Muscle layer of duodenum (tissue), 2 donors: ENCODE measurements around the gene THPO.

Source experiments
- H3K27ac ChIP-seq: one replicate; pipeline ENCODE4 v1.7.0; 2013; ENCODE audit warnings: mild to moderate bottlenecking, low read length
- H3K27me3 ChIP-seq: one replicate; pipeline ENCODE4 v1.7.0; 2013; ENCODE audit warnings: low read depth, mild to moderate bottlenecking, control low read depth, low read length
- H3K36me3 ChIP-seq, 2 donors: one replicate each; pipeline ENCODE4 v1.7.0; 2013; ENCODE audit warnings: low read length in 2 of 2, control low read depth in 1 of 2, mild to moderate bottlenecking in 1 of 2; ENCODE audit not compliant: insufficient read depth in 2 of 2, control insufficient read depth in 1 of 2
- H3K4me1 ChIP-seq, 2 donors: one replicate each; pipeline ENCODE4 v1.7.0; 2013; ENCODE audit warnings: low read length in 2 of 2, mild to moderate bottlenecking in 2 of 2, control low read depth in 1 of 2, moderate library complexity in 1 of 2; ENCODE audit not compliant: insufficient read depth in 2 of 2, control insufficient read depth in 1 of 2
- H3K4me3 ChIP-seq, 2 donors: one replicate each; pipeline ENCODE4 v1.7.0; 2013; ENCODE audit warnings: low read length in 2 of 2, low read depth in 1 of 2, mild to moderate bottlenecking in 1 of 2
- H3K9me3 ChIP-seq, 2 donors: one replicate each; pipeline ENCODE4 v1.7.0; 2013; ENCODE audit warnings: low read length in 2 of 2, control low read depth in 1 of 2, mild to moderate bottlenecking in 1 of 2; ENCODE audit not compliant: control insufficient read depth in 1 of 2
- donor health status: healthy.

THPO gene

DNA sequence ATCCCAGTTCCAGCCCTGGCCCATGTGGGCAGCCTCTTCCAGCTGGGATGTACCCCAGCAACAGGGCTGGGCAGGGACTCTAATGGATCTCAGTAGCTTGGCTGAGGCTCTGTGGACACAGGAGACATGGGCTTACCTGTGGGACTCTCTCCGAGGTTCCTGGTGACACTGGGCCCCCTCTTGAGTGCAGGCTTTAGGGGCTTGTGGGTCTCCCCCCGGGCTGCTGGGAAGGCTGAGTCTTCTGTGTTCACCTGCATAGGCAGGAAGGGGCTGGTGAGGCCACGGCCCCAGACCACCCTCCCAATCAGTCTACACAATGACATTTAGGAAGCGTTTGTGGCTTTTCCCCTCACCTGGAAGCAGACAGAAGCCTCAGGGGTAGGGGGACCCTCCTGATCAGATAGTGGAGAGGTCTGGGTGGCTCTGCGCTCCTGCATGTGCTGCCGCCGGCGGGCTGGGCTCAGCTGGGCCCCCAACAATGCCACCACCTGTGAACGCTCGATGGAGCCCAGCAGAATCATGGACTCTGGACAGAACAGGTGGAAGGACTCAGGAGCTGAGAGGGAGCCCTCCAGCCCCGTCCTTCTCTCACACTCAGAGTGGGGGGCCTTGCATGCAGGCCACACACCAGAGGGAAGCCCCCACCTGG, 25.0 kb downstream of the THPO start:
- peaks cover 3 to 18% of the 10 kb centered on the region in 2 donors for H3K36me3 ChIP-seq
- no peak overlapping the region for H3K4me3 ChIP-seq
- no peaks in the 10 kb centered on the region for H3K9me3 ChIP-seq
- H3K27ac ChIP-seq: no peak overlapping the region
- H3K4me1 ChIP-seq: peaks cover 0 to 8% of the 10 kb centered on the region in 2 donors
- H3K27me3 ChIP-seq: no peaks in the 10 kb centered on the region

DNA sequence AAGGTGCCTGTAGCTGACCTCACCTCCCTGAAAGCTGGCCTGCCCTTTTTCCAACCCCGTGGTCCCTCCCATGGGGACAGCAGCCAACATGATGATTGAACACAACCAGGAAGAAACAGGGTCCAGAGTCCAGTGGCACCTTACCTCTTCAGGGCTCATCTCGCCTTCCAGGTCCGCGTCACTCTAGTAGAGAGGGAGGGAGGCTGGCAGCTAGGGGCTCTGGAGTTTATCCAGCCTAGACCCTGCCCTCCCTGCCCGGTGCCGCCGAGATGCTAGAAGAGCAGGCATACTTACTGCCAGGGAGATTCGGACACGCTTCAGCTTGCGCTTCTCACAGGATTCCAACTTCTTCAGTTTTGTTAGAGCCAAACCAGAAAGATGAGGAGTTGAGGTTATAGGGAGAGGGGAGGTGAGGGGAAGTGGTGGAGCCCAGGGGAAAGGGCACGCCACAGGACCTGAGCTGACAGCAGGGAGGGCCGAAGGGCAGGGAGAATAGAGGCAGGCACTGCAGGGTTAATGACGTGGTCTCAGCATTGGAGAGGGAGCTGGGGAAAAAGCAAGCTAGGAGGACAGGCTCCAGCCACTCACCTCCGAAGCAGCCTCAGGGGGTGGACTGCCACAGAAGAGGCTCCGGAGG, 25.7 kb downstream of the THPO start:
- Histone ChIP-seq H3K9me3 (no peaks in the 10 kb centered on the region), H3K4me3 (peak overlapping the region in 1 of 2 donors; percentile 16), H3K4me1 (peaks cover 0 to 8% of the 10 kb centered on the region in 2 donors), H3K36me3 (peaks cover 3 to 10% of the 10 kb centered on the region in 2 donors), H3K27ac (no peak overlapping the region), H3K27me3 (no peaks in the 10 kb centered on the region)

DNA sequence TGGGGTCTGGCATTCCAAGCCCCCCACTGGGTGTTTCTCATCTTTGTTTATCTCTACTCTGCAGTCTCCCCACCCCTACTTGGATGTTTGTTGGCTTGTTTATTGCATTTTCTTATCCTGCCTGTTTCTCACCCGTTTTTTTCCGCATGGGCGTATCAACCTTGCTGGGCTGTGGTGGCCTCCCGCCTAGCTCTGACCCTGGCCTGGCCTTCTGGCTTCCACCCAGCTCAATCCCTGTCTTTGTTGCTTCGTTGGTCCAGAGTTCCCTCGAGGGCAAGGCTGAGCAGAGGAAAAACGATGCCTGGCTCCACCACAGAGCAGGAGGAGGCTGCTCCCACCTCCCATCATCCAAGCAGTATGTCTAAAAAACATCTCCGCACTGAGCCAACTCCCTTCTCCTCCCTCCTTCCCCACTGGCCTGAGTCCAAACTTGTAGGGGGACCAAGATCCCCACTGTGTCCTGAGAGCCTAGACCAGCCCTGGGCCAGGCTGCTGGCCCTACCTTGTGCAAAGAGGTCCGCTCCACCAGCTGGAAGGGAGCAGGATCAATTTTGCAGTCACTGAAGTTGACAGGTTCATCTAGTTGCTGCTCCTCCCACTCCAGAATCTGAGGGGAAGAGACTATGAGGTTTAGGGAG, 26.4 kb downstream of the THPO start:
- Histone ChIP-seq H3K36me3 (peaks cover 3 to 4% of the 10 kb centered on the region in 2 donors), H3K27ac (no peak overlapping the region), H3K27me3 (no peaks in the 10 kb centered on the region), H3K4me3 (no peak overlapping the region), H3K9me3 (no peaks in the 10 kb centered on the region), H3K4me1 (peaks cover 0 to 8% of the 10 kb centered on the region in 2 donors)

GRCh38 chr3:184350618-184351017, 27.4 kb downstream of the THPO start:
- H3K36me3 ChIP-seq: peaks cover 3 to 4% of the 10 kb centered on the region in 2 donors
- no peaks in the 10 kb centered on the region for H3K9me3 ChIP-seq
- H3K27me3 ChIP-seq: no peaks in the 10 kb centered on the region
- no peak overlapping the region for H3K4me3 ChIP-seq
- no peak overlapping the region for H3K27ac ChIP-seq
- peaks cover 2 to 10% of the 10 kb centered on the region in 2 donors for H3K4me1 ChIP-seq

- Histone ChIP-seq H3K27me3 (no peaks in the 10 kb centered on the region), H3K4me3 (no peak overlapping the region), H3K4me1 (peaks cover 5 to 13% of the 10 kb centered on the region in 2 donors), H3K27ac (no peak overlapping the region), H3K36me3 (peaks cover 2 to 4% of the 10 kb centered on the region in 2 donors), H3K9me3 (no peaks in the 10 kb centered on the region)
Observed at GRCh38 chr3:184349563-184350470, 28.2 kb downstream of the THPO start.

- no peak overlapping the region for H3K27ac ChIP-seq
Observed at GRCh38 chr3:184348057-184348382, 30.0 kb downstream of the THPO start.

DNA sequence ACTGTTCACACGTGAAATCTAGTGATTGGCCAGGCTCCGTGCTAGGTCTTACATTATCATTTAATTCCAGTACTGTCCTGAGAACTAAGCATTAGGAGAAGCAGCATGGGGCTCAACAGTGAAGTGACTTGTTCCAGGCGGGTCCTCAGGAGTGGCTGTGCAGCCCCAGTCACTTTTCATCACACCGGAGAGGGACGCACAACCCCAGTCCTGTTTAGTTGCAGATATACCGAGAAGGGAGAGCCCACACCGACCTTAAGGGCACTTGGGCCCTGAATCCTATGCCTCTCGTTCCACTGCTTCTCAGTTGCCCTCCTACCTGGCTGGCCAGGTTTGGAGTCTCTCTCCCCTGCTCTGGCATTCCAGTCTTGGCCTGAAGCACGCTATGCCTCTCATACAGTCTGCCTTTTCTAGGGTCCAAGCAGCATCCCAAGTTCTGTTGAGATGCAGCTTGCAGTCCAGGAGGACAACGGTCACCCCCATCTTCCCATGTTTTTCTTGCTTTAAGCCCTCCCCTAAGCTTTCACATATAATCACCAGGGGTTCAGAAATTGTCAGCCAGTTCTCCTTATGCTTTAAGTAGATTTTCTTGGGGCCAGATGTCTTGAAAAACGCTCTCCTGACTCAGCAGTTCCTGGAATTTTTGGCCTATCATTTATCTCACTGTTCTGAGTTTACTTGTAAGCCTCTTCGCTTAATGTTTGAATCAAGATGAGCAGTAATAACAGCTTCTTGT, 30.5 kb downstream of the THPO start:
- Histone ChIP-seq H3K9me3 (no peaks in the 10 kb centered on the region), H3K27ac (no peak overlapping the region), H3K4me1 (peaks cover 5 to 13% of the 10 kb centered on the region in 2 donors), H3K27me3 (no peaks in the 10 kb centered on the region), H3K36me3 (peaks cover 17 to 24% of the 10 kb centered on the region in 2 donors), H3K4me3 (no peak overlapping the region)

More at GRCh38 chr3:184348057-184348382, 30.0 kb downstream of the THPO start:
- H3K27me3 ChIP-seq: no peaks in the 10 kb centered on the region
- no peaks in the 10 kb centered on the region for H3K9me3 ChIP-seq
- H3K36me3 ChIP-seq: peaks cover 11 to 19% of the 10 kb centered on the region in 2 donors
- peaks cover 5 to 13% of the 10 kb centered on the region in 2 donors for H3K4me1 ChIP-seq
- H3K4me3 ChIP-seq: no peak overlapping the region

- Histone ChIP-seq H3K36me3 (peaks cover 18 to 31% of the 10 kb centered on the region in 2 donors), H3K9me3 (no peaks in the 10 kb centered on the region), H3K27me3 (no peaks in the 10 kb centered on the region), H3K4me1 (peaks cover 5 to 8% of the 10 kb centered on the region in 2 donors), H3K4me3 (no peak overlapping the region), H3K27ac (no peak overlapping the region)
Observed at GRCh38 chr3:184346480-184347190, 31.4 kb downstream of the THPO start.

DNA sequence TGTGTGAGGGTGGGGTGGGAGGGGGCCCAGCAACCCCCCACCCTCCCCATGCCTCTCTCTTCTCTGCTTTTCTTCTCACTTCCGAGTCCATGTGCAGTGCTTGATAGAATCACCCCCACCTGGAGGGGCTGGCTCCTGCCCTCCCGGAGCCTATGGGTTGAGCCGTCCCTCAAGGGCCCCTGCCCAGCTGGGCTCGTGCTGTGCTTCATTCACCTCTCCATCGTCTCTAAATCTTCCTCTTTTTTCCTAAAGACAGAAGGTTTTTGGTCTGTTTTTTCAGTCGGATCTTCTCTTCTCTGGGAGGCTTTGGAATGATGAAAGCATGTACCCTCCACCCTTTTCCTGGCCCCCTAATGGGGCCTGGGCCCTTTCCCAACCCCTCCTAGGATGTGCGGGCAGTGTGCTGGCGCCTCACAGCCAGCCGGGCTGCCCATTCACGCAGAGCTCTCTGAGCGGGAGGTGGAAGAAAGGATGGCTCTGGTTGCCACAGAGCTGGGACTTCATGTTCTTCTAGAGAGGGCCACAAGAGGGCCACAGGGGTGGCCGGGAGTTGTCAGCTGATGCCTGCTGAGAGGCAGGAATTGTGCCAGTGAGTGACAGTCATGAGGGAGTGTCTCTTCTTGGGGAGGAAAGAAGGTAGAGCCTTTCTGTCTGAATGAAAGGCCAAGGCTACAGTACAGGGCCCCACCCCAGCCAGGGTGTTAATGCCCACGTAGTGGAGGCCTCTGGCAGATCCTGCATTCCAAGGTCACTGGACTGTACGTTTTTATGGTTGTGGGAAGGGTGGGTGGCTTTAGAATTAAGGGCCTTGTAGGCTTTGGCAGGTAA, 32.5 kb downstream of the THPO start:
- Histone ChIP-seq H3K9me3 (no peaks in the 10 kb centered on the region), H3K27ac (no peak overlapping the region), H3K27me3 (no peaks in the 10 kb centered on the region), H3K4me3 (no peak overlapping the region), H3K4me1 (peaks cover 5% of the 10 kb centered on the region in 2 donors), H3K36me3 (peaks cover 21 to 36% of the 10 kb centered on the region in 2 donors)
